ENCODE measurements around the gene TBL2. TPM values are rescaled to one million over a fixed set of nuclear protein-coding genes. Genes with fewer than 3 reads are reported as not detected.

The TBL2 gene
- total and polyA plus RNA-seq, 10 of the 15 experiments (the other 5 are each of a cell fraction or from before 2014, with no cell fraction given), result 1.1 to 49.7 (median 26.7) TPM

DNA sequence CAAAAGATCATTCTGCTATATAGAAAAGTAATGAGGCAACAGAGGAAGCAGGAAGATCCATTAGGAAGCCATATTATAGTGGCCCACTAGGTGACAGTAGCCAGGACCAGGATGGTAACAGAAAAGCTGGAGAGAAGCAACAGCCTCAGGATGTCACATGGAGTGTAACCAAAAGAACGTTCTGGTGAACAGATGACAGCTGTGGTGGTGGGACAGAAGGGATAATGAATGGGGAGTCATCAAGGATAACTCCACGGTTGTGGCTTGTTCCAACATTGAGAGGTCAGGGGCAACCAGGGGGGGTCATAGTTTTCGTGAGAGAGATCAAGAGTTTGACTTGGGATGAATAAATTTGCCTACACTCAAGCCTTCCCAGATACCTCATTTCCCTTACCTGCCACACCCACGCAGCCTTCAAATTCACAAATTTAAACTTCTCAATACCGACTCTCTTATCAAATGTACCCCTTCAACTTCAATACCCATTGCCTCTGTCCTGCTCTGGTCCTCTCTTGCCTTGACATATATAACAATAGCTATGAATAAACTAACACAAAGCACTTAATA is 9.3 kb downstream of the TBL2 start:
- Histone ChIP-seq H3K4me1 (ENCODE audit: control insufficient read depth, insufficient read depth, low read length) (no peaks in the 10 kb centered on the region), H3K79me2 (ENCODE audit: control insufficient read depth, insufficient read depth, low read length) (no peaks in the 10 kb centered on the region), H4K20me1 (ENCODE audit: control insufficient read depth, insufficient read depth) (no peaks in the 10 kb centered on the region), H3K4me2 (ENCODE audit: control insufficient read depth, insufficient read depth) (no peak overlapping the region), H3K36me3 (ENCODE audit: control insufficient read depth in 2 of 2, insufficient read depth in 2 of 2, low read length in 1 of 2) (peaks cover 10 to 13% of the 10 kb centered on the region in 2 experiments; a peak in 3 of 4 replicates), H3K27me3 (replicated peaks in 1 of 2; ENCODE audit: control insufficient read depth in 2 of 2, insufficient read depth in 2 of 2, low read length in 1 of 2) (no peaks in the 10 kb centered on the region), H3K9me3 (replicated peaks; ENCODE audit: control insufficient read depth, insufficient read depth, low read length) (no peaks in the 10 kb centered on the region), H2AFZ (ENCODE audit: control insufficient read depth, low read depth, low read length) (no peak overlapping the region), H3K4me3 (no peak overlapping the region), H3K9ac (ENCODE audit: control insufficient read depth, insufficient read depth, low read length) (no peak overlapping the region), H3K27ac (ENCODE audit: control insufficient read depth, insufficient read depth) (no peak overlapping the region)
- ChIA-PET SMC1A (ENCODE audit: uncharacterized antibody, unreplicated experiment) (interaction anchor here (0.6 to 1.6 kb wide), 2 partner anchors 9 to 687 kb away, joined by 3 to 4 read pairs; no protein-coding TSS in a partner anchor), RAD21 (ENCODE audit: unreplicated experiment) (no interaction called here), CTCF (interaction anchor here (1.1 kb wide), 1 partner anchor 64 kb away, joined by 3 read pairs; no protein-coding TSS in a partner anchor), POLR2A (interaction anchor here (1.3 kb wide), 1 partner anchor 22 kb away, joined by 4 read pairs; no protein-coding TSS in a partner anchor)
- intact Hi-C loops (cut with micrococcal nuclease; ENCODE audit: unreplicated experiment), result no loop called here
- FAIRE-seq (no peak), DNase-seq (ENCODE audit: low read depth, low spot score) (no peak), ATAC-seq (no peak)
- in situ Hi-C loops (cut with MboI), result no loop called here
- WGBS (ENCODE audit: insufficient coverage, insufficient replicate concordance, low lambda C conversion rate, missing lambda C conversion rate), result 67% methylated on average over 5 of the region's 5 CpGs
- BruUV-seq (replicated peaks), result no TSS peak
- TF ChIP-seq, protein P1, sequence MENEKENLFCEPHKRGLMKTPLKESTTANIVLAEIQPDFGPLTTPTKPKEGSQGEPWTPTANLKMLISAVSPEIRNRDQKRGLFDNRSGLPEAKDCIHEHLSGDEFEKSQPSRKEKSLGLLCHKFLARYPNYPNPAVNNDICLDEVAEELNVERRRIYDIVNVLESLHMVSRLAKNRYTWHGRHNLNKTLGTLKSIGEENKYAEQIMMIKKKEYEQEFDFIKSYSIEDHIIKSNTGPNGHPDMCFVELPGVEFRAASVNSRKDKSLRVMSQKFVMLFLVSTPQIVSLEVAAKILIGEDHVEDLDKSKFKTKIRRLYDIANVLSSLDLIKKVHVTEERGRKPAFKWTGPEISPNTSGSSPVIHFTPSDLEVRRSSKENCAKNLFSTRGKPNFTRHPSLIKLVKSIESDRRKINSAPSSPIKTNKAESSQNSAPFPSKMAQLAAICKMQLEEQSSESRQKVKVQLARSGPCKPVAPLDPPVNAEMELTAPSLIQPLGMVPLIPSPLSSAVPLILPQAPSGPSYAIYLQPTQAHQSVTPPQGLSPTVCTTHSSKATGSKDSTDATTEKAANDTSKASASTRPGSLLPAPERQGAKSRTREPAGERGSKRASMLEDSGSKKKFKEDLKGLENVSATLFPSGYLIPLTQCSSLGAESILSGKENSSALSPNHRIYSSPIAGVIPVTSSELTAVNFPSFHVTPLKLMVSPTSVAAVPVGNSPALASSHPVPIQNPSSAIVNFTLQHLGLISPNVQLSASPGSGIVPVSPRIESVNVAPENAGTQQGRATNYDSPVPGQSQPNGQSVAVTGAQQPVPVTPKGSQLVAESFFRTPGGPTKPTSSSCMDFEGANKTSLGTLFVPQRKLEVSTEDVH (IDR thresholded peaks at IDR 0.05; ENCODE audit: low read depth, partially characterized antibody), result no peak
- TF ChIP-seq, protein P2, sequence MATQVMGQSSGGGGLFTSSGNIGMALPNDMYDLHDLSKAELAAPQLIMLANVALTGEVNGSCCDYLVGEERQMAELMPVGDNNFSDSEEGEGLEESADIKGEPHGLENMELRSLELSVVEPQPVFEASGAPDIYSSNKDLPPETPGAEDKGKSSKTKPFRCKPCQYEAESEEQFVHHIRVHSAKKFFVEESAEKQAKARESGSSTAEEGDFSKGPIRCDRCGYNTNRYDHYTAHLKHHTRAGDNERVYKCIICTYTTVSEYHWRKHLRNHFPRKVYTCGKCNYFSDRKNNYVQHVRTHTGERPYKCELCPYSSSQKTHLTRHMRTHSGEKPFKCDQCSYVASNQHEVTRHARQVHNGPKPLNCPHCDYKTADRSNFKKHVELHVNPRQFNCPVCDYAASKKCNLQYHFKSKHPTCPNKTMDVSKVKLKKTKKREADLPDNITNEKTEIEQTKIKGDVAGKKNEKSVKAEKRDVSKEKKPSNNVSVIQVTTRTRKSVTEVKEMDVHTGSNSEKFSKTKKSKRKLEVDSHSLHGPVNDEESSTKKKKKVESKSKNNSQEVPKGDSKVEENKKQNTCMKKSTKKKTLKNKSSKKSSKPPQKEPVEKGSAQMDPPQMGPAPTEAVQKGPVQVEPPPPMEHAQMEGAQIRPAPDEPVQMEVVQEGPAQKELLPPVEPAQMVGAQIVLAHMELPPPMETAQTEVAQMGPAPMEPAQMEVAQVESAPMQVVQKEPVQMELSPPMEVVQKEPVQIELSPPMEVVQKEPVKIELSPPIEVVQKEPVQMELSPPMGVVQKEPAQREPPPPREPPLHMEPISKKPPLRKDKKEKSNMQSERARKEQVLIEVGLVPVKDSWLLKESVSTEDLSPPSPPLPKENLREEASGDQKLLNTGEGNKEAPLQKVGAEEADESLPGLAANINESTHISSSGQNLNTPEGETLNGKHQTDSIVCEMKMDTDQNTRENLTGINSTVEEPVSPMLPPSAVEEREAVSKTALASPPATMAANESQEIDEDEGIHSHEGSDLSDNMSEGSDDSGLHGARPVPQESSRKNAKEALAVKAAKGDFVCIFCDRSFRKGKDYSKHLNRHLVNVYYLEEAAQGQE (IDR thresholded peaks at IDR 0.05; ENCODE audit: low read depth, low read length), result no peak
- no peak for TF ChIP-seq RB1 (IDR thresholded peaks at IDR 0.05; ENCODE audit: borderline replicate concordance)
- TF ChIP-seq JUND (IDR thresholded peaks at IDR 0.05; ENCODE audit: low read depth, low read length), result no peak
- TF ChIP-seq HDAC6 (IDR thresholded peaks at IDR 0.05; ENCODE audit: unreplicated experiment), result no peak
- TF ChIP-seq SPI1 (IDR thresholded peaks at IDR 0.05; ENCODE audit: borderline replicate concordance, insufficient read depth, low read depth, low read length), result no peak
- no peak for TF ChIP-seq SUPT20H (IDR thresholded peaks at IDR 0.05; ENCODE audit: borderline replicate concordance, control insufficient read depth, low read depth, low read length)
- TF ChIP-seq, protein P3, sequence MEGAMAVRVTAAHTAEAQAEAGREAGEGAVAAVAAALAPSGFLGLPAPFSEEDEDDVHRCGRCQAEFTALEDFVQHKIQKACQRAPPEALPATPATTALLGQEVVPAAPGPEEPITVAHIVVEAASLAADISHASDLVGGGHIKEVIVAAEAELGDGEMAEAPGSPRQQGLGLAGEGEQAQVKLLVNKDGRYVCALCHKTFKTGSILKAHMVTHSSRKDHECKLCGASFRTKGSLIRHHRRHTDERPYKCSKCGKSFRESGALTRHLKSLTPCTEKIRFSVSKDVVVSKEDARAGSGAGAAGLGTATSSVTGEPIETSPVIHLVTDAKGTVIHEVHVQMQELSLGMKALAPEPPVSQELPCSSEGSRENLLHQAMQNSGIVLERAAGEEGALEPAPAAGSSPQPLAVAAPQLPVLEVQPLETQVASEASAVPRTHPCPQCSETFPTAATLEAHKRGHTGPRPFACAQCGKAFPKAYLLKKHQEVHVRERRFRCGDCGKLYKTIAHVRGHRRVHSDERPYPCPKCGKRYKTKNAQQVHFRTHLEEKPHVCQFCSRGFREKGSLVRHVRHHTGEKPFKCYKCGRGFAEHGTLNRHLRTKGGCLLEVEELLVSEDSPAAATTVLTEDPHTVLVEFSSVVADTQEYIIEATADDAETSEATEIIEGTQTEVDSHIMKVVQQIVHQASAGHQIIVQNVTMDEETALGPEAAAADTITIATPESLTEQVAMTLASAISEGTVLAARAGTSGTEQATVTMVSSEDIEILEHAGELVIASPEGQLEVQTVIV (IDR thresholded peaks at IDR 0.05; ENCODE audit: borderline replicate concordance, partially characterized antibody), result no peak
- no peak for TF ChIP-seq TCF7 (IDR thresholded peaks at IDR 0.05; ENCODE audit: borderline replicate concordance)
- TF ChIP-seq RAD21 (IDR thresholded peaks at IDR 0.05; ENCODE audit: insufficient read depth, low read depth, low read length), result no peak
- no peak for TF ChIP-seq SMAD5 (IDR thresholded peaks at IDR 0.05; ENCODE audit: low read depth)
- TF ChIP-seq TAF1 (IDR thresholded peaks at IDR 0.05; ENCODE audit: borderline replicate concordance, low read depth, low read length), result no peak
- TF ChIP-seq EGR1 (IDR thresholded peaks at IDR 0.05; ENCODE audit: borderline replicate concordance in 1 of 2, low read depth in 2 of 2, low read length in 2 of 2), result no peak
- TF ChIP-seq RFX5 (IDR thresholded peaks at IDR 0.05; ENCODE audit: low read depth, low read length), result no peak
- TF ChIP-seq ZZZ3 (IDR thresholded peaks at IDR 0.05; ENCODE audit: control insufficient read depth, insufficient read length, low read depth), result no peak

Data from GM12878 (cell line).